ENCODE measurements around the gene TRIP10.

DNA sequence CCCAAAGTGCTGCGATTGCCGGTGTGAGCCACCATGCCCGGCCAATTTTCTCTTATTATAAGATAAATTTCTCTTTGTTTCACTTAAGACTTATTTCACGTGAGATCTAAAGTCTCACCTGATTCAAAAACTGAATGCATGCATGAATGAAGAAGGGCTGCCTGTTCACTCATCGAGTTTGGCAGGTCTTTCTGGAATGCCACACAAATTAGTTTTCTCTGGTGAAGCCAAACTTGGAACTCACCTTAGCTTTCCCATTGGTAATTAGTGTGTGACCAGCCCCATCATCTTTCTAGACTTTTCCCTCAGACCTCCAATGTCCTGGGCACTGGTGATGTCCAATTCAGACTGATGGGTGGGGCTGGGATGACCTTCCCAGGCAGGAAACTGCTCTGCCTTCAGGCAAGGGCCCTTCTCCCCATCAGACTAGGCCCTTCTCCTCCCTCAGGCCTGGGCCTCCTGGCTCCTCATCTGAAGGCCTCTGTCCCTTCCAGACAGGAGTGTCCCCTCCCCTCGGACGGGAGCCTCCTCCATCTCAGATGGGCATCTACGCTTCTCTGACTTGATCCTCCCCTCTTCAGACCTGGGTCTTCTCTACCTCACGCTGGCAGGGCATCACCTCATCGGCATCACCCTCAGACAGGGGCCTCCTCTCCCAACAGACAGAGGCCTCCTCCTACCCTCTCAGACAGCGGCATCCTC is 33.4 kb upstream of the TRIP10 start:
- no peak for TF ChIP-seq POLR2AphosphoS5 (IDR thresholded peaks at IDR 0.05; ENCODE audit: low read depth, low read length)
- no peak for TF ChIP-seq SPI1 (IDR thresholded peaks at IDR 0.05; ENCODE audit: low read depth, low read length)

Measured in GM12891 (cell line).